ENCODE measurements around the gene IKZF4.

GRCh38 chr12:56031987-56032386, 11.1 kb downstream of the IKZF4 start:
- no peak for TF ChIP-seq POLR2A (IDR thresholded peaks at IDR 0.05; ENCODE audit: low read length)
- TF ChIP-seq GATA1 (IDR thresholded peaks at IDR 0.05; ENCODE audit: low read depth, low read length) = no peak
